Measurements from ENCODE around the gene PTX3.

GRCh38 chr3:157428853-157429252 is 7.8 kb upstream of the PTX3 start:
- TF ChIP-seq CTCF (conservative IDR thresholded peaks at IDR 0.05; ENCODE audit: low read length) = no peak
- TF ChIP-seq EZH2phosphoT487 (IDR thresholded peaks at IDR 0.05; ENCODE audit: borderline replicate concordance) = no peak
